Measurements from ENCODE around the gene LSM14A. TPM values are rescaled to one million over a fixed set of nuclear protein-coding genes. Genes with fewer than 3 reads are reported as not detected.
"Not testable (repeated sequence)": the region's sequence is repeated elsewhere in the genome, so short reads cannot be mapped to it uniquely, and the experiment has no call there.

The LSM14A gene
- total RNA-seq, 3 donors from 2014 or later: 72.5 to 111 (median 85.6) TPM

- ATAC-seq: no peak
These were observed 41.2 kb upstream of the LSM14A start for GRCh38 chr19:34131100-34131499.

DNA sequence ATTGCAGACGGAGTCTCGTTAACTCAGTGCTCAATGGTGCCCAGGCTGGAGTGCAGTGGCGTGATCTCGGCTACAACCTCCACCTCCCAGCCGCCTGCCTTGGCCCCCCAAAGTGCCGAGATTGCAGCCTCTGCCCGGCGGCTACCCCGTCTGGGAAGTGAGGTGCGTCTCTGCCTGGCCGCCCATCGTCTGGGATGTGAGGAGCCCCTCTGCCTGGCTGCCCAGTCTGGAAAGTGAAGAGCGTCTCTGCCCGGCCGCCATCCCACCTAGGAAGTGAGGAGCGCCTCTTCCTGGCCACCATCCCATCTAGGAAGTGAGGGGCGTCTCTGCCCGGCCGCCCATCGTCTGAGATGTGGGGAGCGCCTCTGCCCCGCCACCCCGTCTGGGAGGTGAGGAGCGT lies 40.2 kb upstream of the LSM14A start:
- H3K4me1 ChIP-seq (ENCODE audit: low read depth); H3K36me3 ChIP-seq (ENCODE audit: low read depth); H3K4me3 ChIP-seq; DNase-seq; intact Hi-C loops (cut with DNase I, micrococcal nuclease); ATAC-seq; H3K9me3 ChIP-seq: not testable (repeated sequence)

More at GRCh38 chr19:34131100-34131499, 41.2 kb upstream of the LSM14A start:
- TF ChIP-seq, protein P1, sequence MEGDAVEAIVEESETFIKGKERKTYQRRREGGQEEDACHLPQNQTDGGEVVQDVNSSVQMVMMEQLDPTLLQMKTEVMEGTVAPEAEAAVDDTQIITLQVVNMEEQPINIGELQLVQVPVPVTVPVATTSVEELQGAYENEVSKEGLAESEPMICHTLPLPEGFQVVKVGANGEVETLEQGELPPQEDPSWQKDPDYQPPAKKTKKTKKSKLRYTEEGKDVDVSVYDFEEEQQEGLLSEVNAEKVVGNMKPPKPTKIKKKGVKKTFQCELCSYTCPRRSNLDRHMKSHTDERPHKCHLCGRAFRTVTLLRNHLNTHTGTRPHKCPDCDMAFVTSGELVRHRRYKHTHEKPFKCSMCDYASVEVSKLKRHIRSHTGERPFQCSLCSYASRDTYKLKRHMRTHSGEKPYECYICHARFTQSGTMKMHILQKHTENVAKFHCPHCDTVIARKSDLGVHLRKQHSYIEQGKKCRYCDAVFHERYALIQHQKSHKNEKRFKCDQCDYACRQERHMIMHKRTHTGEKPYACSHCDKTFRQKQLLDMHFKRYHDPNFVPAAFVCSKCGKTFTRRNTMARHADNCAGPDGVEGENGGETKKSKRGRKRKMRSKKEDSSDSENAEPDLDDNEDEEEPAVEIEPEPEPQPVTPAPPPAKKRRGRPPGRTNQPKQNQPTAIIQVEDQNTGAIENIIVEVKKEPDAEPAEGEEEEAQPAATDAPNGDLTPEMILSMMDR (IDR thresholded peaks at IDR 0.05): no peak
- Histone ChIP-seq H3K4me1 (ENCODE audit: low read depth) (no peaks in the 10 kb centered on the region), H3K9me3 (no peaks in the 10 kb centered on the region), H3K36me3 (ENCODE audit: low read depth) (no peaks in the 10 kb centered on the region), H3K4me3 (no peak overlapping the region)
- intact Hi-C loops (cut with DNase I, micrococcal nuclease): no loop called here
- no peak for DNase-seq

DNA sequence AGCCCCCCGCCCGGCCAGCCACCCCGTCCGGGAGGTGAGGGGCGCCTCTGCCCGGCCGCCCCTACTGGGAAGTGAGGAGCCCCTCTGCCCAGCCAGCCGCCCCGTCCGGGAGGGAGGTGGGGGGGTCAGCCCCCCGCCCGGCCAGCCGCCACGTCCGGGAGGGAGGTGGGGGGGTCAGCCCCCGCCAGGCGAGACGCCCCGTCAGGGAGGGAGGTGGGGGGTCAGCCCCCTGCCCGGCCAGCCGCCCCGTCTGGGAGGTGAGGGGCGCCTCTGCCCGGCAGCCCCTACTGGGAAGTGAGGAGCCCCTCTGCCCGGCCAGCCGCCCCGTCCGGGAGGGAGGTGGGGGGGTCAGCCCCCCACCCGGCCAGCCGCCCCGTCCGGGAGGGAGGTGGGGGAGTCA lies 39.6 kb upstream of the LSM14A start:
- H3K4me3 ChIP-seq; intact Hi-C loops (cut with DNase I, micrococcal nuclease); H3K36me3 ChIP-seq (ENCODE audit: low read depth); DNase-seq; H3K9me3 ChIP-seq; H3K4me1 ChIP-seq (ENCODE audit: low read depth); ATAC-seq: not testable (repeated sequence)

GRCh38 chr19:34134190-34135053 lies 37.9 kb upstream of the LSM14A start:
- Histone ChIP-seq H3K4me1 (ENCODE audit: low read depth) (no peaks in the 10 kb centered on the region), H3K9me3 (no peaks in the 10 kb centered on the region), H3K4me3 (peak overlapping the region; percentile 39), H3K36me3 (ENCODE audit: low read depth) (no peaks in the 10 kb centered on the region)
- peak; percentile 88 to 94 (median 91) for DNase-seq
- TF ChIP-seq, protein P1 (IDR thresholded peaks at IDR 0.05): no peak
- ATAC-seq: peak; percentile 100
- intact Hi-C loops (cut with DNase I, micrococcal nuclease): no loop called here

- no peaks in the 10 kb centered on the region for H3K4me1 ChIP-seq (ENCODE audit: low read depth)
- DNase-seq: no peak
- H3K36me3 ChIP-seq (ENCODE audit: low read depth): no peaks in the 10 kb centered on the region
- intact Hi-C loops (cut with DNase I, micrococcal nuclease): no loop called here
- TF ChIP-seq, protein P1 (IDR thresholded peaks at IDR 0.05): no peak
- H3K9me3 ChIP-seq: no peaks in the 10 kb centered on the region
- no peak overlapping the region for H3K4me3 ChIP-seq
- no peak for ATAC-seq
These were observed 37.1 kb upstream of the LSM14A start for GRCh38 chr19:34135054-34135800.

GRCh38 chr19:34135821-34136611 lies 36.3 kb upstream of the LSM14A start:
- TF ChIP-seq, protein P1 (IDR thresholded peaks at IDR 0.05): no peak
- DNase-seq: no peak

More at GRCh38 chr19:34135821-34136611, 36.3 kb upstream of the LSM14A start:
- intact Hi-C loops (cut with DNase I, micrococcal nuclease): no loop called here
- Histone ChIP-seq H3K9me3 (no peaks in the 10 kb centered on the region), H3K4me3 (no peak overlapping the region), H3K36me3 (ENCODE audit: low read depth) (no peaks in the 10 kb centered on the region), H3K4me1 (ENCODE audit: low read depth) (no peaks in the 10 kb centered on the region)
- ATAC-seq: no peak
